ENCODE data around the gene LETM1.

The LETM1 gene

DNA sequence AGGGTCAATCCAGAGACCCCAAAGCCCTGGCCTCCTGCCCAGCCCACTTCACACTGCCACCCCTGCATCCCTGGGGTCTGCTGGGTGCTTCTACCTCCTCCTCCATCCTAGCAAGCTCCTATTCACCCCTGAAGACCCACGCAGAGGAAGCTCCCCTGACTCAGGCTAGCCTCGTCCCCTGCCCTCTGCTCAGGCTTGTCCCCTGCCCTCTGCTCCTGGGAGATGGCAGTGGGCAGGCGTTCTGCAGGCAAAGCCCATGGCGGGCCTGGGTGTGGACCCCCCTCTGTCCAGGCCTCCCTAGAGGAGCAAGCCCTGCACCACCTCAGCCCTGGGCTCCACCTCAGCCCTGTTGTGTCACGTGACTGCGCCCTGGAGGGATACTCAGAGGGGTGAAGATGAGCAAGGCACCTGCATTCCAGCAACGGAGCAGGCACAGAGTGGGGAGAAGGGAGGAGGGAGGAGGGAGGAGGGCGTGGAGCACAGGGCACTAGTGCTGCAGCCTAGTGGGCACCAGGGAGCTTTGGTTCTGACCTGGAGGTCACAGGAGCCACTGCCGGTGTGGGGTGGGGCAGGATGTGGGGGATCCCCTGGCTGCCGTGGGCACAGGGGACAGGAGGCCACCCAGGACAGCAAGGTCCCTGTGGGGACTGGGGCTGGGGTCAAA, 90.4 kb downstream of the LETM1 start:
- TF ChIP-seq, protein P1, sequence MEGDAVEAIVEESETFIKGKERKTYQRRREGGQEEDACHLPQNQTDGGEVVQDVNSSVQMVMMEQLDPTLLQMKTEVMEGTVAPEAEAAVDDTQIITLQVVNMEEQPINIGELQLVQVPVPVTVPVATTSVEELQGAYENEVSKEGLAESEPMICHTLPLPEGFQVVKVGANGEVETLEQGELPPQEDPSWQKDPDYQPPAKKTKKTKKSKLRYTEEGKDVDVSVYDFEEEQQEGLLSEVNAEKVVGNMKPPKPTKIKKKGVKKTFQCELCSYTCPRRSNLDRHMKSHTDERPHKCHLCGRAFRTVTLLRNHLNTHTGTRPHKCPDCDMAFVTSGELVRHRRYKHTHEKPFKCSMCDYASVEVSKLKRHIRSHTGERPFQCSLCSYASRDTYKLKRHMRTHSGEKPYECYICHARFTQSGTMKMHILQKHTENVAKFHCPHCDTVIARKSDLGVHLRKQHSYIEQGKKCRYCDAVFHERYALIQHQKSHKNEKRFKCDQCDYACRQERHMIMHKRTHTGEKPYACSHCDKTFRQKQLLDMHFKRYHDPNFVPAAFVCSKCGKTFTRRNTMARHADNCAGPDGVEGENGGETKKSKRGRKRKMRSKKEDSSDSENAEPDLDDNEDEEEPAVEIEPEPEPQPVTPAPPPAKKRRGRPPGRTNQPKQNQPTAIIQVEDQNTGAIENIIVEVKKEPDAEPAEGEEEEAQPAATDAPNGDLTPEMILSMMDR (IDR thresholded peaks at IDR 0.05; ENCODE audit: low read depth, low read length) = no peak
- no peak overlapping the region for H3K4me3 ChIP-seq (ENCODE audit: low read depth, low read length)
- no peak for DNase-seq (ENCODE audit: low read depth, low spot score)
- in situ Hi-C loops (cut with HindIII; ENCODE audit: low sequenced_read_pairs) = no loop called here

DNA sequence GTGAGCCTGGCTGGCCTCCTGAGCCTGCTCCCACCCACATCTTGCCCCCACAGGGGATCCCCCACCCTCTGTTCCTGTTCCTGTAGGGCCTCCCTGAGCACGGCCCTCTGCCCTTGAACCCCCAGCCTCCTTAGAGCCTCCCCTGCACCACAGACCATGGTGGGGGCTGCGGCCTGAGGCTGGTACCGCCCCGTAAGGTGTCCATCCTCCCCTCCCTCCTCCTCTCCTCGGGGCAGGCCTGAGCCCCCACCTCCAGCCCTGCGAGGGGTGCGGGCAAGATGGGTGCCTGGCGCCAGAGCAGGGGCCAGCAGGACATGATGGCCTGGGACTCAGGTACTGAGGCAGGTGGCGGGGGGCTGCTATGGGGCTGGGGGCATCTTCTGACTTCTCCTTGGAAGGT, 91.3 kb downstream of the LETM1 start:
- TF ChIP-seq, protein P1 (IDR thresholded peaks at IDR 0.05; ENCODE audit: low read depth, low read length) = no peak
- no peak overlapping the region for H3K4me3 ChIP-seq (ENCODE audit: low read depth, low read length)
- in situ Hi-C loops (cut with HindIII; ENCODE audit: low sequenced_read_pairs) = no loop called here
- DNase-seq (ENCODE audit: low read depth, low spot score) = no peak

DNA sequence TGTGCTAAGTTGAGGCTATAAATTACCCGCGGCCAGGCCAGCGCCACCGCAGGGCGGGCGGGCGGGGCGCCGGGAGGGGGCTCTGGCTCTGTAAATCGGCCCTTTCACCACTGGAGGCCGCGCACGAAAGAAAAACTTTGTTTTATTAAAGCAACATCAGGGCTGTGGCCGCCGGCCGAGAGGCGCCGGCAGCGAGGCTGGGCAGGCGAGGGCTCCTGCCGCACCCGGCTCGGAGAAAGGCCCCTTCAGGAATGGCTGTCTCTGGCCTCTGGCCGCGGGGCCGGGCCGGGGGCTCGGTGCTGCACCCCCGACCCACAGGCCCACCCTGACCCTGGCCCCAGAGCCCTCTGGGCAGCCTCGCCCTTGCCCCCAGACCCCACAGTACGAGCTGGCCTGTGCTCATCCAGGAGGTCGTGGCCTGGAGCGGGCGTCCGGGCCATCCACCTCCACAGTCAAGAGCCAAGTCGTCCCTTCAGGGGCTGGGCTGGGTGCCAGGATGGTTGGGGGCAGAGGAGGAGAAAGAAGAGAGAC, 92.3 kb downstream of the LETM1 start:
- peak; percentile 54 for DNase-seq (ENCODE audit: low read depth, low spot score)
- TF ChIP-seq, protein P1 (IDR thresholded peaks at IDR 0.05; ENCODE audit: low read depth, low read length) = peak; percentile 3
- H3K4me3 ChIP-seq (ENCODE audit: low read depth, low read length) = no peak overlapping the region
- in situ Hi-C loops (cut with HindIII; ENCODE audit: low sequenced_read_pairs) = no loop called here

DNA sequence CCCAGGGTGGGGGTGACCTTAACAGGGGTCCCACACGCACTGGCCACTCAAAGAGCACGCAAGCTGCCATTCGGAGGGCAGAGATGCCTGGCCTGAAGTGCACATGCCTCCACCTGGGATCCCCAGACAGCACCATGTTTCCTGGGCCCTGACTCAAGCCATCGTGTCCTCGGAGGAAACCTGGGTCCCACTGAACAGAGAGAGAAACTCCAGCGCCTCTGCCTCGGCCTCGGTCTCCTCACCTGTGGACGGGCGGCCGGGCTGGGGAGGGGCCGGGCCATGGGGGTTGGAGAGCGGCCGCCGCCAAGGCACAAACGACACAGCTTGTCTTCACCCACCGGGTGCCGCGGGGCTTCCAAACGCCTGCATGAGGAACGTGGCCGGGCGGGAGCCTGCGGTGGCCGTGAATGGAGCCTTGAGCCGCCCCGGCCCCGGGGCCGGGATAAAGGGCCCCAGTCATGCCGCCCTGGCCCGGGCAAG, 92.8 kb downstream of the LETM1 start:
- no peak overlapping the region for H3K4me3 ChIP-seq (ENCODE audit: low read depth, low read length)
- no peak for DNase-seq (ENCODE audit: low read depth, low spot score)
- in situ Hi-C loops (cut with HindIII; ENCODE audit: low sequenced_read_pairs) = no loop called here
- TF ChIP-seq, protein P1 (IDR thresholded peaks at IDR 0.05; ENCODE audit: low read depth, low read length) = no peak

DNA sequence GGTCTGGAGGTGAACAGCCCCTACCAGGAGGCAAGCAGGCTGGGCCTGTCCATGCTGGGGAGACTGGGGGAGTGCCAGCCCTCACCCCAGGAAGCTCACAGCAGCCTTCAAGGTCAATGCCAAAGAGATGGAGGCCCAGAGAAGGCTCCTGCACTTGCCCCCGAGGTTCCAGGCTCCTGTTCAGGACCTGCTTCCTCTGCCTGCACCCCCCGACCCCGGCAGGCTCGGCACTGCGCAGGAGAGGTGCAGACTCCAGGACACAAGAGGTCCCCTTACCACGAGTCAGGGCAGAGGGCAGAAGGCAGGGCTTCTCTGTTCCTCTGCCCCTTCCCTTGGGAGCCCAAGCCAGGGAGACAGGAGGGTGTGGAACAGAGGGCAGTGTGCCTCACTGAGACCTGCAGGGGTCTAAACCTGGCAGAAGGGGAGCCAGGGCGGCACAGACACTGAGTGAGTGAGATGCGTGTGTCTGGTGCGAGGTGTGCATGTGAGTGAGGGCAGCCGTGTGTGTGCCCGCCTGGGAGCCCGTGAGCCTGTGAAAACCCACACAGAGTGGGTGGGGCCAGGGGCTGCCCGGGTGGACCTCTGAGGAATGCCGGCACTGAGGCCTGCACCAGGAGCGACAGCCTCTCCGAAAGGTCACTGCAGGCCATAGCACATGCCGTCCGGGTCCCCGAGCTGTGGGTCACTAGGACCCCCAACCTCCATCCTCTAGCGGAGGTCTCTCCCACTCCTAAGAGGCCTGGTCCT, 93.5 kb downstream of the LETM1 start:
- H3K4me3 ChIP-seq (ENCODE audit: low read depth, low read length) = no peak overlapping the region
- in situ Hi-C loops (cut with HindIII; ENCODE audit: low sequenced_read_pairs) = no loop called here
- DNase-seq (ENCODE audit: low read depth, low spot score) = no peak
- TF ChIP-seq, protein P1 (IDR thresholded peaks at IDR 0.05; ENCODE audit: low read depth, low read length) = no peak

All from astrocyte of the spinal cord (primary cell).